NOMO-1 (cell line): ENCODE data around the gene ABCC4.

Experiments
- DNase-seq, 2 experiments: peaks; one replicate each; lab custom pipeline; 2025; ENCODE audit not compliant: unreplicated experiment in 2 of 2; lab: John Stamatoyannopoulos, UW

The ABCC4 gene

GRCh38 chr13:95235199-95235756 is 66.0 kb downstream of the ABCC4 start:
- no peak for DNase-seq

- DNase-seq = no peak
These were observed 67.0 kb downstream of the ABCC4 start for GRCh38 chr13:95234242-95234641.

GRCh38 chr13:95233026-95233635 is 68.1 kb downstream of the ABCC4 start:
- DNase-seq = no peak

- DNase-seq = no peak
These were observed 69.9 kb downstream of the ABCC4 start for GRCh38 chr13:95231393-95231792.

- no peak for DNase-seq
These were observed 71.4 kb downstream of the ABCC4 start for GRCh38 chr13:95229855-95230254.

GRCh38 chr13:95228130-95228529 is 73.1 kb downstream of the ABCC4 start:
- peak in 1 of 2 experiments; percentile 4 for DNase-seq

GRCh38 chr13:95226932-95227695 is 74.1 kb downstream of the ABCC4 start:
- peak; percentile 54 to 88 for DNase-seq

- no peak for DNase-seq
These were observed 74.8 kb downstream of the ABCC4 start for GRCh38 chr13:95226476-95226875.

GRCh38 chr13:95226050-95226449 is 75.2 kb downstream of the ABCC4 start:
- no peak for DNase-seq

GRCh38 chr13:95224064-95224463 is 77.2 kb downstream of the ABCC4 start:
- DNase-seq = no peak

GRCh38 chr13:95222733-95223018 is 78.6 kb downstream of the ABCC4 start:
- DNase-seq = no peak

- no peak for DNase-seq
These were observed 79.1 kb downstream of the ABCC4 start for GRCh38 chr13:95221971-95222732.

GRCh38 chr13:95220611-95221010 is 80.6 kb downstream of the ABCC4 start:
- DNase-seq = no peak

- no peak for DNase-seq
These were observed 83.1 kb downstream of the ABCC4 start for GRCh38 chr13:95217920-95218830.

GRCh38 chr13:95216182-95216581 is 85.1 kb downstream of the ABCC4 start:
- DNase-seq = no peak

GRCh38 chr13:95212983-95213850 is 88.0 kb downstream of the ABCC4 start:
- DNase-seq = no peak

GRCh38 chr13:95209109-95209508 is 92.1 kb downstream of the ABCC4 start:
- DNase-seq = no peak

GRCh38 chr13:95207769-95208366 is 93.4 kb downstream of the ABCC4 start:
- DNase-seq = no peak

GRCh38 chr13:95206116-95206515 is 95.1 kb downstream of the ABCC4 start:
- no peak for DNase-seq
